Upper lobe of left lung (tissue), 6 donors: Measurements from ENCODE around the gene ASB2. TPM values are rescaled to one million over a fixed set of nuclear protein-coding genes. Genes with fewer than 3 reads are reported as not detected.
A peak's percentile ranks its signal among the peaks of the same experiment; 100 is the strongest.

Source experiments
- ATAC-seq, 2 donors: fragments of 200-7000 bp; cut with Tn5 transposase; one replicate each; pipeline ENCODE4 v1.9.1; 2022; ENCODE audit warnings: mild to moderate bottlenecking in 2 of 2, moderate library complexity in 2 of 2; ENCODE audit not compliant: low FRiP score in 2 of 2
- DNase-seq, 2 donors: peaks; one replicate each; pipeline ENCODE4 v3.0.0-alpha.2; 2019 to 2020
- H3K27ac ChIP-seq, 4 donors: fragments of 200-600 bp; sonication (generic); one replicate each; pipeline ENCODE4 v1.5.1; 2016 to 2019
- H3K27me3 ChIP-seq, 4 donors: fragments of 200-600 bp; sonication (generic); one replicate each; pipeline ENCODE4 v1.5.1; 2017 to 2019
- H3K36me3 ChIP-seq, 4 donors: fragments of 200-600 bp; sonication (generic); one replicate each; pipeline ENCODE4 v1.5.1; 2016 to 2019
- H3K4me1 ChIP-seq, 4 donors: fragments of 200-600 bp; sonication (generic); one replicate each; pipeline ENCODE4 v1.5.1; 2018 to 2019
- H3K4me3 ChIP-seq, 4 donors: fragments of 200-600 bp; sonication (generic); one replicate each; pipeline ENCODE4 v1.5.1; 2017 to 2019; ENCODE audit warnings: mild to moderate bottlenecking in 2 of 4, moderate library complexity in 1 of 4
- H3K9me3 ChIP-seq, 4 donors: fragments of 200-600 bp; sonication (generic); one replicate each; pipeline ENCODE4 v1.5.1; 2018 to 2019
- EP300 ChIP-seq, 4 donors: sonication (generic); formaldehyde crosslinking; IDR thresholded peaks; one replicate each; pipeline ENCODE4 v1.5.1; 2017; ENCODE audit warnings: antibody characterized with exemption in 4 of 4, control low read depth in 2 of 4
- POLR2A ChIP-seq, 4 donors: fragments of 450-650 bp; IDR thresholded peaks; one replicate each; pipeline ENCODE4 v1.5.1; 2016 to 2017; ENCODE audit warnings: antibody characterized with exemption in 4 of 4, mild to moderate bottlenecking in 2 of 4
- POLR2AphosphoS5 ChIP-seq, 2 donors: sonication (generic); formaldehyde crosslinking; IDR thresholded peaks; one replicate each; pipeline ENCODE4 v1.5.1; 2017; ENCODE audit warnings: antibody characterized with exemption in 2 of 2
- WGBS, 2 donors: methylation state at CpG; one replicate each; pipeline ENCODE4 v1.1.5; 2017 to 2018; 5-methylcytosine and 5-hydroxymethylcytosine counted together
- small RNA-seq, 4 donors: library from RNA; depleted of rRNA; stranded (forward); fragments of <200 nt; gene quantifications; one replicate each; pipeline ENCODE3, GENCODE V24; 2016
- total RNA-seq, 6 donors: library from RNA; depleted of rRNA in 4 of 6; stranded (reverse); fragments of >200 nt in 4 of 6; gene quantifications; one replicate each; pipeline versions ENCODE4 v1.1.0 to v1.2.1, GENCODE V29; 2016 to 2021
- TF ChIP-seq, protein P1 (sequence below), 6 experiments: fragments of 450-650 bp in 4 of 6; fragments of 200-600 bp in 2 of 6; sonication (generic) in 2 of 6; IDR thresholded peaks; one replicate each; pipeline ENCODE4 v1.5.1; 2016 to 2019; ENCODE audit warnings: antibody characterized with exemption in 6 of 6
- donor health status: DM: no; HTN: no; CAD: no; lungs with moderate emphysema.
- donor health status: DM: no; HTN: yes; CAD: no; lungs with severe emphysema.

The ASB2 gene
- total RNA-seq, 6 donors from 2014 or later = 0.76 to 2.2 (median 1.9) TPM; not detected in 1

DNA sequence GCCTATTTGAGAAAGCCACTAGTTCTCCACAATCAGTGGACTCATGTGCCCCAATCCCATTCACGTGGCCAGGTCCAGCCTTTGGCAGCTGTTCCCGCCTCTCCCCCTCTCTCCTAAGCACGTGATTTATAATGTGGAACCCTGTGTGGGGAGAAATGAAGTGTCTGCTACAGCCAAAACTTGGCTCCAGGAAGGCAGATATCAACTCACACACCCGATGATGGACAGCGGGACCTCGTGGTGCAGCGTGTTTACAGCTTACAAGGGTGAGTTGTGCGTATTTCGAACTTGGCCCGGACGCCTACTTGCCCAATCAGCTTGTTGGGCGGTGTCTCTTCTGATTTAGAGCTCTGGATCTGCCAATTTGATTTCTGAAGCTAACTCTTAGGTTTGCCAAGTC is 87.4 kb downstream of the ASB2 start:
- Histone ChIP-seq H3K4me3 (no peak overlapping the region), H3K36me3 (no peaks in the 10 kb centered on the region), H3K9me3 (peaks cover 0 to 2% (median 0%) of the 10 kb centered on the region in 4 donors), H3K27me3 (no peaks in the 10 kb centered on the region), H3K27ac (no peak overlapping the region), H3K4me1 (peaks cover 0 to 3% (median 0%) of the 10 kb centered on the region in 4 donors)
- DNase-seq = no peak
- peak in 1 of 2 donors; percentile 20 for ATAC-seq
- TF ChIP-seq POLR2AphosphoS5 (IDR thresholded peaks at IDR 0.05) = peak in 1 of 2 donors; percentile 48
- TF ChIP-seq, protein P1, sequence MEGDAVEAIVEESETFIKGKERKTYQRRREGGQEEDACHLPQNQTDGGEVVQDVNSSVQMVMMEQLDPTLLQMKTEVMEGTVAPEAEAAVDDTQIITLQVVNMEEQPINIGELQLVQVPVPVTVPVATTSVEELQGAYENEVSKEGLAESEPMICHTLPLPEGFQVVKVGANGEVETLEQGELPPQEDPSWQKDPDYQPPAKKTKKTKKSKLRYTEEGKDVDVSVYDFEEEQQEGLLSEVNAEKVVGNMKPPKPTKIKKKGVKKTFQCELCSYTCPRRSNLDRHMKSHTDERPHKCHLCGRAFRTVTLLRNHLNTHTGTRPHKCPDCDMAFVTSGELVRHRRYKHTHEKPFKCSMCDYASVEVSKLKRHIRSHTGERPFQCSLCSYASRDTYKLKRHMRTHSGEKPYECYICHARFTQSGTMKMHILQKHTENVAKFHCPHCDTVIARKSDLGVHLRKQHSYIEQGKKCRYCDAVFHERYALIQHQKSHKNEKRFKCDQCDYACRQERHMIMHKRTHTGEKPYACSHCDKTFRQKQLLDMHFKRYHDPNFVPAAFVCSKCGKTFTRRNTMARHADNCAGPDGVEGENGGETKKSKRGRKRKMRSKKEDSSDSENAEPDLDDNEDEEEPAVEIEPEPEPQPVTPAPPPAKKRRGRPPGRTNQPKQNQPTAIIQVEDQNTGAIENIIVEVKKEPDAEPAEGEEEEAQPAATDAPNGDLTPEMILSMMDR (IDR thresholded peaks at IDR 0.05) = no peak
- no peak for TF ChIP-seq EP300 (IDR thresholded peaks at IDR 0.05)
- TF ChIP-seq POLR2A (IDR thresholded peaks at IDR 0.05) = no peak
- 47 to 66% methylated on average over 12 of the region's 12 CpGs for WGBS, 2 donors

DNA sequence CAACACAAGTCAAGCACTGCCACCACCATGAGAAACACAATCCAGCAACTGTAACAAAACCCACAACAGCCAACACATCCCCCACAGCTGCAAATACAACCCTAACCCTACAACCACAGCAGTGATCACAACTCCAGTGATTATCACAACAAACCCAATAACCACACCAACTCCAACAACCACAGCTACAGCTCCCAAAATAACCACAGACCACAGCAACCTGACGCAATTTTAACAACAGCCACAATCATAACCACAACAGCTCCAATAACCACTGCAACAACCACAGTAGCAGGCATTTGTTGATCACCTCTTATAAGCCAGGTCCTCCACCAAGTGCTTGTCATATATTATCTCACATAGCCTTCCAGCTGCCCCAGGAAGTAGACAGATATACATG is 91.4 kb downstream of the ASB2 start:
- H3K36me3 ChIP-seq = no peaks in the 10 kb centered on the region
- H3K27ac ChIP-seq = no peak overlapping the region
- peaks cover 5 to 8% (median 6%) of the 10 kb centered on the region in 4 donors for H3K4me1 ChIP-seq
- TF ChIP-seq, protein P1 (IDR thresholded peaks at IDR 0.05) = no peak
- no peak for TF ChIP-seq EP300 (IDR thresholded peaks at IDR 0.05)
- TF ChIP-seq POLR2AphosphoS5 (IDR thresholded peaks at IDR 0.05) = no peak
- no peak for TF ChIP-seq POLR2A (IDR thresholded peaks at IDR 0.05)
- no peak for ATAC-seq
- H3K27me3 ChIP-seq = no peaks in the 10 kb centered on the region
- H3K4me3 ChIP-seq = no peak overlapping the region
- WGBS, 2 donors = 52 to 75% methylated on average over 1 of the region's 1 CpG
- H3K9me3 ChIP-seq = peaks cover 0 to 2% (median 0%) of the 10 kb centered on the region in 4 donors
- DNase-seq = no peak

Small RNA genes lying within 50 kb of the gene (small RNA-seq; reads per million reads assigned to genes)
- gene MIR4506 = 0 reads per million in 4 donors

Other genes with a start within 250 kb of the ASB2 start
- 1 to 10 TPM in 2 of 6 donors, under 1 TPM in 4; under 0.01 to 1.8 (median 0.62) TPM for gene PRIMA1, start 188.1 kb downstream of the ASB2 start, total RNA-seq
- 10 to 100 TPM in 1 of 6 donors, 1 to 10 TPM in 3, not detected in 2; 1.6 to 13.4 (median 1.9) TPM for gene FAM181A, start 49.2 kb downstream of the ASB2 start, total RNA-seq
- gene CCDC197, start 20.7 kb upstream of the ASB2 start, total RNA-seq = not detected
- gene OTUB2, start 49.8 kb upstream of the ASB2 start, total RNA-seq = 1 to 10 TPM in 4 of 6 donors, under 1 TPM in 2; 0.22 to 1.8 (median 1.1) TPM
- gene DDX24, start 104.6 kb upstream of the ASB2 start, total RNA-seq = 100 to 1,000 TPM; 124 to 189 (median 154) TPM
- gene IFI27L1, start 104.7 kb upstream of the ASB2 start, total RNA-seq = 10 to 100 TPM in 4 of 6 donors, 1 to 10 TPM in 2; 8.0 to 19.8 (median 15.2) TPM
- 100 to 1,000 TPM; 210 to 729 (median 328) TPM for gene IFI27, start 134.2 kb upstream of the ASB2 start, total RNA-seq
- 100 to 1,000 TPM in 2 of 6 donors, 10 to 100 TPM in 4; 45.2 to 118 (median 70.8) TPM for gene IFI27L2, start 153.0 kb upstream of the ASB2 start, total RNA-seq
- 10 to 100 TPM in 2 of 6 donors, 1 to 10 TPM in 4; 3.0 to 18.4 (median 6.3) TPM for gene PPP4R4, start 197.8 kb upstream of the ASB2 start, total RNA-seq